ENCODE results near the gene TFF3.

DNA sequence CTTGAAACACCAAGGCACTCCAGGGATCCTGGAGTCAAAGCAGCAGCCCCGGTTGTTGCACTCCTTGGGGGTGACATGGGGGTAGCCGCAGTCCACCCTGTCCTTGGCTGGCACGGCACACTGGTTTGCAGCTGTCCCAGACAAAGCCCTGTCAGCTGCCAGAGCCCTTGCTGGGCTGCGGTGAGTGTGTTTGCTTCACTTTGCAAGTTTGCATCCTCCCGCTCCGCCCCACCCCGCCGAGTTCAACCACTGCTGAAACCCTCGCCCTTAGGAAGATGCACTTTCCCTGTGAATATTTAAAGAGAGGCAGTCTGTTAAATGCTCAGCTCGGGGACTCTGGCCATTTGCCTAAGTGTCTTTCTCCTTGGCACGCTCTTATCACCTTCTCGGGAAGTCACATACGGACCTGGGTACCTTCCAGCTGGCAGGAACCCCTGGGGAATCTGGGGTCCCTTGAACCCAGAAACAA lies 1.7 kb downstream of the TFF3 start:
- no peak for TF ChIP-seq CHD2 (IDR thresholded peaks at IDR 0.05; ENCODE audit: borderline replicate concordance, low read depth, low read length)
- TF ChIP-seq CTCF (IDR thresholded peaks at IDR 0.05 in 2 of 3, conservative IDR thresholded peaks at IDR 0.05 in 1 of 3; ENCODE audit: control insufficient read depth in 2 of 3, extremely low read depth in 1 of 3, insufficient read depth in 1 of 3, low read depth in 3 of 3, low read length in 3 of 3) = no peak
- TF ChIP-seq, protein P1, sequence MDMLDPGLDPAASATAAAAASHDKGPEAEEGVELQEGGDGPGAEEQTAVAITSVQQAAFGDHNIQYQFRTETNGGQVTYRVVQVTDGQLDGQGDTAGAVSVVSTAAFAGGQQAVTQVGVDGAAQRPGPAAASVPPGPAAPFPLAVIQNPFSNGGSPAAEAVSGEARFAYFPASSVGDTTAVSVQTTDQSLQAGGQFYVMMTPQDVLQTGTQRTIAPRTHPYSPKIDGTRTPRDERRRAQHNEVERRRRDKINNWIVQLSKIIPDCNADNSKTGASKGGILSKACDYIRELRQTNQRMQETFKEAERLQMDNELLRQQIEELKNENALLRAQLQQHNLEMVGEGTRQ (IDR thresholded peaks at IDR 0.05; ENCODE audit: borderline replicate concordance, low read depth, low read length) = no peak
- no peak for TF ChIP-seq BRCA1 (IDR thresholded peaks at IDR 0.05; ENCODE audit: low read depth, low read length)
- TF ChIP-seq CBX5 (IDR thresholded peaks at IDR 0.05; ENCODE audit: low read depth) = no peak
- TF ChIP-seq TCF3 (IDR thresholded peaks at IDR 0.05; ENCODE audit: borderline replicate concordance, insufficient read depth, low read depth, low read length) = no peak
- TF ChIP-seq ZNF217 (IDR thresholded peaks at IDR 0.05) = no peak
- TF ChIP-seq, protein P2, sequence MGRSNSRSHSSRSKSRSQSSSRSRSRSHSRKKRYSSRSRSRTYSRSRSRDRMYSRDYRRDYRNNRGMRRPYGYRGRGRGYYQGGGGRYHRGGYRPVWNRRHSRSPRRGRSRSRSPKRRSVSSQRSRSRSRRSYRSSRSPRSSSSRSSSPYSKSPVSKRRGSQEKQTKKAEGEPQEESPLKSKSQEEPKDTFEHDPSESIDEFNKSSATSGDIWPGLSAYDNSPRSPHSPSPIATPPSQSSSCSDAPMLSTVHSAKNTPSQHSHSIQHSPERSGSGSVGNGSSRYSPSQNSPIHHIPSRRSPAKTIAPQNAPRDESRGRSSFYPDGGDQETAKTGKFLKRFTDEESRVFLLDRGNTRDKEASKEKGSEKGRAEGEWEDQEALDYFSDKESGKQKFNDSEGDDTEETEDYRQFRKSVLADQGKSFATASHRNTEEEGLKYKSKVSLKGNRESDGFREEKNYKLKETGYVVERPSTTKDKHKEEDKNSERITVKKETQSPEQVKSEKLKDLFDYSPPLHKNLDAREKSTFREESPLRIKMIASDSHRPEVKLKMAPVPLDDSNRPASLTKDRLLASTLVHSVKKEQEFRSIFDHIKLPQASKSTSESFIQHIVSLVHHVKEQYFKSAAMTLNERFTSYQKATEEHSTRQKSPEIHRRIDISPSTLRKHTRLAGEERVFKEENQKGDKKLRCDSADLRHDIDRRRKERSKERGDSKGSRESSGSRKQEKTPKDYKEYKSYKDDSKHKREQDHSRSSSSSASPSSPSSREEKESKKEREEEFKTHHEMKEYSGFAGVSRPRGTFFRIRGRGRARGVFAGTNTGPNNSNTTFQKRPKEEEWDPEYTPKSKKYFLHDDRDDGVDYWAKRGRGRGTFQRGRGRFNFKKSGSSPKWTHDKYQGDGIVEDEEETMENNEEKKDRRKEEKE (IDR thresholded peaks at IDR 0.05) = no peak
- TF ChIP-seq, protein P3, sequence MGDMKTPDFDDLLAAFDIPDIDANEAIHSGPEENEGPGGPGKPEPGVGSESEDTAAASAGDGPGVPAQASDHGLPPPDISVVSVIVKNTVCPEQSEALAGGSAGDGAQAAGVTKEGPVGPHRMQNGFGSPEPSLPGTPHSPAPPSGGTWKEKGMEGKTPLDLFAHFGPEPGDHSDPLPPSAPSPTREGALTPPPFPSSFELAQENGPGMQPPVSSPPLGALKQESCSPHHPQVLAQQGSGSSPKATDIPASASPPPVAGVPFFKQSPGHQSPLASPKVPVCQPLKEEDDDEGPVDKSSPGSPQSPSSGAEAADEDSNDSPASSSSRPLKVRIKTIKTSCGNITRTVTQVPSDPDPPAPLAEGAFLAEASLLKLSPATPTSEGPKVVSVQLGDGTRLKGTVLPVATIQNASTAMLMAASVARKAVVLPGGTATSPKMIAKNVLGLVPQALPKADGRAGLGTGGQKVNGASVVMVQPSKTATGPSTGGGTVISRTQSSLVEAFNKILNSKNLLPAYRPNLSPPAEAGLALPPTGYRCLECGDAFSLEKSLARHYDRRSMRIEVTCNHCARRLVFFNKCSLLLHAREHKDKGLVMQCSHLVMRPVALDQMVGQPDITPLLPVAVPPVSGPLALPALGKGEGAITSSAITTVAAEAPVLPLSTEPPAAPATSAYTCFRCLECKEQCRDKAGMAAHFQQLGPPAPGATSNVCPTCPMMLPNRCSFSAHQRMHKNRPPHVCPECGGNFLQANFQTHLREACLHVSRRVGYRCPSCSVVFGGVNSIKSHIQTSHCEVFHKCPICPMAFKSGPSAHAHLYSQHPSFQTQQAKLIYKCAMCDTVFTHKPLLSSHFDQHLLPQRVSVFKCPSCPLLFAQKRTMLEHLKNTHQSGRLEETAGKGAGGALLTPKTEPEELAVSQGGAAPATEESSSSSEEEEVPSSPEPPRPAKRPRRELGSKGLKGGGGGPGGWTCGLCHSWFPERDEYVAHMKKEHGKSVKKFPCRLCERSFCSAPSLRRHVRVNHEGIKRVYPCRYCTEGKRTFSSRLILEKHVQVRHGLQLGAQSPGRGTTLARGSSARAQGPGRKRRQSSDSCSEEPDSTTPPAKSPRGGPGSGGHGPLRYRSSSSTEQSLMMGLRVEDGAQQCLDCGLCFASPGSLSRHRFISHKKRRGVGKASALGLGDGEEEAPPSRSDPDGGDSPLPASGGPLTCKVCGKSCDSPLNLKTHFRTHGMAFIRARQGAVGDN (IDR thresholded peaks at IDR 0.05) = no peak
- TF ChIP-seq NFYA (IDR thresholded peaks at IDR 0.05; ENCODE audit: borderline replicate concordance, low read depth, low read length) = no peak
- TF ChIP-seq POLR2A (IDR thresholded peaks at IDR 0.05; ENCODE audit: low read depth, low read length) = no peak
- no peak for TF ChIP-seq TAF1 (IDR thresholded peaks at IDR 0.05; ENCODE audit: borderline replicate concordance, low read depth, low read length)

Data from GM12878 (cell line).